Esophagus squamous epithelium (tissue), 5 donors: ENCODE data around the gene DOCK3. TPM values are rescaled to one million over a fixed set of nuclear protein-coding genes. Genes with fewer than 3 reads are reported as not detected.
"Not testable (repeated sequence)": the region's sequence is repeated elsewhere in the genome, so short reads cannot be mapped to it uniquely, and the experiment has no call there.

ENCODE experiments used
- DNase-seq: peaks from one replicate; lab custom pipeline; 2025; lab: John Stamatoyannopoulos, UW
- H3K27ac ChIP-seq, 4 donors: fragments of 200-600 bp; sonication (generic); one replicate each; pipeline ENCODE4 v1.5.1; 2016 to 2019; ENCODE audit warnings: mild to moderate bottlenecking in 1 of 4
- H3K27me3 ChIP-seq, 4 donors: fragments of 200-600 bp; sonication (generic); 1 replicate in 3 of 4; 2 replicates in 1 of 4; pipeline versions ENCODE4 v1.5.1 to v1.6.0; 2017 to 2021; ENCODE audit warnings: antibody characterized with exemption in 1 of 4
- H3K36me3 ChIP-seq, 3 donors: fragments of 200-600 bp; sonication (generic); one replicate each; pipeline ENCODE4 v1.5.1; 2016 to 2019
- H3K4me1 ChIP-seq, 3 donors: fragments of 200-600 bp; sonication (generic); one replicate each; pipeline ENCODE4 v1.5.1; 2017 to 2019
- H3K4me3 ChIP-seq, 4 donors: fragments of 200-600 bp; sonication (generic); 1 replicate in 3 of 4; 2 replicates in 1 of 4; pipeline ENCODE4 v1.5.1; 2016 to 2019; ENCODE audit warnings: mild to moderate bottlenecking in 2 of 4, moderate library complexity in 1 of 4
- H3K9me3 ChIP-seq, 3 donors: fragments of 200-600 bp; sonication (generic); one replicate each; pipeline ENCODE4 v1.5.1; 2016 to 2019
- CTCF ChIP-seq, 6 experiments: fragments of 450-650 bp in 4 of 6; fragments of 200-600 bp in 2 of 6; sonication (generic) in 2 of 6; IDR thresholded peaks; one replicate each; pipeline ENCODE4 v1.5.1; 2016 to 2019; ENCODE audit warnings: antibody characterized with exemption in 6 of 6, mild to moderate bottlenecking in 4 of 6, moderate library complexity in 4 of 6
- POLR2A ChIP-seq, 4 donors: fragments of 450-650 bp; IDR thresholded peaks; one replicate each; pipeline ENCODE4 v1.6.1; 2017; ENCODE audit warnings: antibody characterized with exemption in 4 of 4, mild to moderate bottlenecking in 4 of 4, moderate library complexity in 3 of 4
- WGBS, 2 donors: methylation state at CpG; one replicate each; pipeline ENCODE4 v1.1.5; 2018; 5-methylcytosine and 5-hydroxymethylcytosine counted together
- intact Hi-C: fragments of 100-400 bp; cut with DNase I; formaldehyde crosslinking; loops from one replicate; pipeline ENCODE4 v1.15.0; 2022
- total RNA-seq, 4 donors: library from RNA; depleted of rRNA; stranded (reverse); fragments of >200 nt; gene quantifications; one replicate each; pipeline ENCODE4 v1.1.0, GENCODE V29; 2016
- donor health status: DM: yes; HTN: yes; CAD: no.

The DOCK3 gene
- total RNA-seq, 4 donors from 2014 or later = 0.92 to 1.7 (median 1.4) TPM

GRCh38 chr3:50676031-50676705 lies 1.4 kb downstream of the DOCK3 start:
- peaks cover 6 to 91% (median 8%) of the 10 kb centered on the region in 4 donors for H3K27me3 ChIP-seq
- intact Hi-C loops = no loop called here
- TF ChIP-seq CTCF (IDR thresholded peaks at IDR 0.05) (no peak), POLR2A (IDR thresholded peaks at IDR 0.05) (no peak)

DNA sequence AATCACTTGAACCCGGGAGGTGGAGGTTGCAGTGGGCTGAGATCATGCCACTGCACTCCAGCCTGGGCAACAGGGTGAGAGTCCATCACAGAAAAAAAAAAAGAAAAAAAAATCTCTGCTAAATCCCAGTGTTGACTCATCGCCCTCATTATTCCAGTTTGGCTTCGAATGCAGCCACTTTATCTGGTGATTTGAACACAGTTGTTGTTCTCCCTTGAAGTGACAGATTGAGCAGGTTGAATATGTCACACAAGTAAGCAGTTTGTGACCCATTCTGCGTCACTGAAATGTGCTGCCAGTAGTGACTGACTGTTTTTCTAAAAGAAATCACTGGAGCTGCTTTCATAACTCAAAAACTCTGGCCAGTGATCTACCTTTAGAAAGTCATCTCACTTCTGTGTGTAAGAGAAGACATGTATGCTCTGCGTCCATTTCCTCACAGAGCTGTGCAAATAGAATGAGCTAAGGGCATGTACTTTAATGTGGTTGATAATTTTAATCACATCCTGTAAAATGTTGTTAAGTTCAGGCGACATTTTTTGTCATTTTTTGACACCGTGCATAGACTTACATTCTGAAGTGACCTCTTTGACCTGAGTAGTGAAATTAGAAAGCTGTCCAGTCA lies 12.5 kb downstream of the DOCK3 start:
- Histone ChIP-seq H3K4me3 (no peak overlapping the region), H3K9me3 (no peaks in the 10 kb centered on the region), H3K36me3 (no peaks in the 10 kb centered on the region), H3K27ac (no peak overlapping the region), H3K27me3 (no peaks in the 10 kb centered on the region), H3K4me1 (peaks cover 0 to 7% (median 0%) of the 10 kb centered on the region in 3 donors)
- no peak for DNase-seq
- TF ChIP-seq CTCF (IDR thresholded peaks at IDR 0.05) (no peak), POLR2A (IDR thresholded peaks at IDR 0.05) (no peak)
- 58 to 59% methylated on average over 7 of the region's 7 CpGs for WGBS, 2 donors
- intact Hi-C loops = no loop called here

More at GRCh38 chr3:50676031-50676705, 1.4 kb downstream of the DOCK3 start:
- no peak overlapping the region for H3K27ac ChIP-seq
- 70 to 74% methylated on average over 7 of the region's 7 CpGs for WGBS, 2 donors
- no peaks in the 10 kb centered on the region for H3K9me3 ChIP-seq
- H3K4me1 ChIP-seq = peaks cover 4 to 14% (median 9%) of the 10 kb centered on the region in 3 donors
- no peaks in the 10 kb centered on the region for H3K36me3 ChIP-seq
- DNase-seq = no peak
- no peak overlapping the region for H3K4me3 ChIP-seq

GRCh38 chr3:50687916-50688315 lies 13.2 kb downstream of the DOCK3 start:
- TF ChIP-seq CTCF (IDR thresholded peaks at IDR 0.05) (no peak), POLR2A (IDR thresholded peaks at IDR 0.05) (no peak)
- 60 to 75% methylated on average over 2 of the region's 2 CpGs for WGBS, 2 donors
- Histone ChIP-seq H3K27me3 (no peaks in the 10 kb centered on the region), H3K27ac (no peak overlapping the region), H3K36me3 (no peaks in the 10 kb centered on the region), H3K9me3 (no peaks in the 10 kb centered on the region), H3K4me1 (peaks cover 0 to 7% (median 0%) of the 10 kb centered on the region in 3 donors), H3K4me3 (no peak overlapping the region)
- DNase-seq = no peak
- intact Hi-C loops = no loop called here

DNA sequence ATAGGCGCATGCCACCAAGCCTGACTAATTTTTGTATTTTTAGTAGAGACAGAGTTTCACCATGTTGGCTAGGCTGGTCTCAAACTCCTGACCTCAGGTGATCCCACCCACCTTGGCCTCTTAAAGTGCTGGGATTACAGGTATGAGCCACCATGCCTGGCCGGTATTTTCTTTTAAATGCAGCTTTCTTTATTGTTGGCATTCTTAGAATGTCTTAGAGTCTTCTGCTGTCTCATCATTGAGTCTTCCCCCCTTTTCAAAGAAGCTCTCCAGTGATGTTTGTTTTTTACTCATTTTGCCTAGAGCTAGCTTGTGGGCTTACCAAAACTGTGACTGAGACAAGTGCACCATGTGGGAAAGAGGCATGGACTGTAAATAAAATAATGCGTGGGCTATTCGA lies 13.9 kb downstream of the DOCK3 start:
- H3K4me1 ChIP-seq, H3K36me3 ChIP-seq, H3K27me3 ChIP-seq, H3K27ac ChIP-seq, DNase-seq, intact Hi-C loops, H3K9me3 ChIP-seq, H3K4me3 ChIP-seq: not testable (repeated sequence)
- 79 to 94% methylated on average over 4 of the region's 4 CpGs for WGBS, 2 donors

DNA sequence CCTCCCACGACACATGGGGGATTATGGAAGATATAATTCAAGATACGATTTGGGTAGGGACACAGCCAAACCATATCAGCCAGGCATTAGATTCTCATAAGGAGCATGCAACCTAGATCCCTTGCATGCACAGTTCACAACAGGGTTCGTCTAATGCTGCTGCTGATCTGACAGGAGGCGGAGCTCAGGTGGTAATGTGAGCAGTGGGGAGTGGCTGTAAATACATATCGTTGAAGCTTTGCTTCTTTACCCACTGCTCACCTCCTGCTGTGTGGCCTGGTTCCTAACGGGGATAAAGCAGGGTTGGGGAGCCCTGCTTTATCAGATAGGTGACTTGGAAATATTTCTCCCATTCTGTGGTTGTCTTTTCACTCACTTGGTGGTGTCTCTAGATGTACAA lies 14.8 kb downstream of the DOCK3 start:
- intact Hi-C loops = no loop called here
- Histone ChIP-seq H3K27ac (no peak overlapping the region), H3K27me3 (no peaks in the 10 kb centered on the region), H3K4me1 (peaks cover 0 to 7% (median 0%) of the 10 kb centered on the region in 3 donors), H3K4me3 (no peak overlapping the region), H3K36me3 (no peaks in the 10 kb centered on the region), H3K9me3 (no peaks in the 10 kb centered on the region)
- 26 to 54% methylated on average over 3 to 5 of the region's 6 CpGs for WGBS, 2 donors
- TF ChIP-seq CTCF (IDR thresholded peaks at IDR 0.05) (no peak), POLR2A (IDR thresholded peaks at IDR 0.05) (no peak)
- no peak for DNase-seq
